Thymus (tissue), 11 donors: ENCODE data around the gene PSMD7. TPM values are rescaled to one million over a fixed set of nuclear protein-coding genes. Genes with fewer than 3 reads are reported as not detected.

ENCODE experiments used
- DNase-seq, 9 donors: peaks; one replicate each; pipeline ENCODE4 v3.0.0-alpha.2; 2013; ENCODE audit warnings: low spot score in 9 of 9, low read depth in 6 of 9, missing footprints in 1 of 9
- H3K27ac ChIP-seq, 2 donors: one replicate each; pipeline ENCODE4 v1.5.1; 2013; ENCODE audit warnings: control low read depth in 1 of 2, low read depth in 1 of 2, low read length in 1 of 2, mild to moderate bottlenecking in 1 of 2, moderate library complexity in 1 of 2
- H3K27me3 ChIP-seq, 2 donors: one replicate each; pipeline ENCODE4 v1.5.1; 2013; ENCODE audit warnings: low read length in 1 of 2; ENCODE audit not compliant: control insufficient read depth in 2 of 2, insufficient read depth in 1 of 2
- H3K36me3 ChIP-seq, 2 donors: one replicate each; pipeline ENCODE4 v1.5.1; 2013; ENCODE audit warnings: low read length in 1 of 2, mild to moderate bottlenecking in 1 of 2, moderate library complexity in 1 of 2; ENCODE audit not compliant: control insufficient read depth in 2 of 2, insufficient read depth in 2 of 2
- H3K4me1 ChIP-seq, 2 donors: one replicate each; pipeline ENCODE4 v1.5.1; 2013; ENCODE audit warnings: low read length in 2 of 2; ENCODE audit not compliant: control insufficient read depth in 2 of 2, insufficient read depth in 2 of 2
- H3K4me3 ChIP-seq, 2 donors: one replicate each; pipeline ENCODE4 v1.5.1; 2013; ENCODE audit warnings: low read length in 2 of 2, control low read depth in 1 of 2, mild to moderate bottlenecking in 1 of 2
- H3K9me3 ChIP-seq, 2 donors: one replicate each; pipeline ENCODE4 v1.5.1; 2013; ENCODE audit warnings: low read length in 1 of 2, mild to moderate bottlenecking in 1 of 2; ENCODE audit not compliant: control insufficient read depth in 2 of 2, insufficient read depth in 1 of 2
- WGBS: extraction: QIAGEN DNeasy Blood & Tissue Kit; methylation state at CpG from one replicate; pipeline ENCODE4 v1.1.7; 2013; 5-methylcytosine and 5-hydroxymethylcytosine counted together
- polyA plus RNA-seq: library from polyadenylated mRNA; stranded (reverse); fragments of 200-250 nt; gene quantifications from one replicate; pipeline ENCODE4 v1.2.3, GENCODE V29; 2013
- total RNA-seq: library from RNA; stranded (reverse); fragments of 120-200 nt; gene quantifications from one replicate; pipeline ENCODE4 v1.2.4, GENCODE V29; 2013
- donor health status: healthy.

The PSMD7 gene
- total and polyA plus RNA-seq, 2 donors = 64.5 to 91.4 TPM

- no peak for DNase-seq
- peaks cover 0 to 3% of the 10 kb centered on the region in 2 donors for H3K4me1 ChIP-seq
- 95% methylated on average over 1 of the region's 1 CpG for WGBS
- H3K27me3 ChIP-seq = no peaks in the 10 kb centered on the region
- no peaks in the 10 kb centered on the region for H3K36me3 ChIP-seq
- H3K27ac ChIP-seq = no peak overlapping the region
- peaks cover 0 to 9% of the 10 kb centered on the region in 2 donors for H3K9me3 ChIP-seq
- H3K4me3 ChIP-seq = no peak overlapping the region
Measured at GRCh38 chr16:74281300-74281699, 15.3 kb upstream of the PSMD7 start.

- Histone ChIP-seq H3K36me3 (no peaks in the 10 kb centered on the region), H3K4me1 (no peaks in the 10 kb centered on the region), H3K9me3 (peaks cover 0 to 9% of the 10 kb centered on the region in 2 donors), H3K27me3 (no peaks in the 10 kb centered on the region), H3K27ac (no peak overlapping the region), H3K4me3 (no peak overlapping the region)
- 95% methylated on average over 4 of the region's 4 CpGs for WGBS
- DNase-seq = no peak
Measured at GRCh38 chr16:74283716-74284115, 12.9 kb upstream of the PSMD7 start.

- H3K4me3 ChIP-seq = no peak overlapping the region
- no peaks in the 10 kb centered on the region for H3K4me1 ChIP-seq
- no peaks in the 10 kb centered on the region for H3K27me3 ChIP-seq
- peaks cover 0 to 3% of the 10 kb centered on the region in 2 donors for H3K9me3 ChIP-seq
- WGBS = 98% methylated on average over 7 of the region's 7 CpGs
- no peak for DNase-seq
- H3K36me3 ChIP-seq = no peaks in the 10 kb centered on the region
- no peak overlapping the region for H3K27ac ChIP-seq
Measured at GRCh38 chr16:74288065-74288464, 8.5 kb upstream of the PSMD7 start.

- Histone ChIP-seq H3K27ac (no peak overlapping the region), H3K4me1 (peaks cover 0 to under 1% of the 10 kb centered on the region in 2 donors), H3K27me3 (no peaks in the 10 kb centered on the region), H3K9me3 (no peaks in the 10 kb centered on the region), H3K36me3 (no peaks in the 10 kb centered on the region), H3K4me3 (no peak overlapping the region)
- DNase-seq = no peak
Measured at GRCh38 chr16:74290356-74290755, 6.3 kb upstream of the PSMD7 start.

GRCh38 chr16:74291176-74291575 is 5.4 kb upstream of the PSMD7 start:
- no peak overlapping the region for H3K4me3 ChIP-seq
- WGBS = 97% methylated on average over 5 of the region's 5 CpGs
- H3K9me3 ChIP-seq = no peaks in the 10 kb centered on the region
- no peak for DNase-seq
- H3K4me1 ChIP-seq = peaks cover 0 to 6% of the 10 kb centered on the region in 2 donors
- no peak overlapping the region for H3K27ac ChIP-seq
- no peaks in the 10 kb centered on the region for H3K27me3 ChIP-seq
- H3K36me3 ChIP-seq = no peaks in the 10 kb centered on the region

- DNase-seq = no peak
- H3K4me3 ChIP-seq = no peak overlapping the region
- 98% methylated on average over 1 of the region's 1 CpG for WGBS
- H3K9me3 ChIP-seq = no peaks in the 10 kb centered on the region
- no peaks in the 10 kb centered on the region for H3K27me3 ChIP-seq
- no peak overlapping the region for H3K27ac ChIP-seq
- H3K36me3 ChIP-seq = no peaks in the 10 kb centered on the region
- peaks cover 0 to 6% of the 10 kb centered on the region in 2 donors for H3K4me1 ChIP-seq
Measured at GRCh38 chr16:74291577-74292208, 4.9 kb upstream of the PSMD7 start.

GRCh38 chr16:74296104-74296431 is 546 bp upstream of the PSMD7 start:
- H3K9me3 ChIP-seq = no peaks in the 10 kb centered on the region
- WGBS = under 1% methylated on average over 9 of the region's 9 CpGs
- no peaks in the 10 kb centered on the region for H3K27me3 ChIP-seq
- H3K4me1 ChIP-seq = peaks cover 12 to 16% of the 10 kb centered on the region in 2 donors
- H3K27ac ChIP-seq = peak overlapping the region; percentile 86 to 94
- H3K4me3 ChIP-seq = peak overlapping the region; percentile 78 to 82
- DNase-seq = peak in 1 of 9 donors; percentile 88
- peaks cover 10 to 25% of the 10 kb centered on the region in 2 donors for H3K36me3 ChIP-seq

- DNase-seq = peak in 2 of 9 donors; percentile 14 to 15
- H3K4me1 ChIP-seq = peaks cover 12 to 16% of the 10 kb centered on the region in 2 donors
- peak overlapping the region; percentile 86 to 94 for H3K27ac ChIP-seq
- WGBS = under 1% methylated on average over 27 of the region's 27 CpGs
- no peaks in the 10 kb centered on the region for H3K9me3 ChIP-seq
- no peaks in the 10 kb centered on the region for H3K27me3 ChIP-seq
- peaks cover 19 to 37% of the 10 kb centered on the region in 2 donors for H3K36me3 ChIP-seq
- peak overlapping the region; percentile 78 to 82 for H3K4me3 ChIP-seq
Measured at GRCh38 chr16:74297145-74297665, 591 bp downstream of the PSMD7 start.

GRCh38 chr16:74298104-74298503 is 1.5 kb downstream of the PSMD7 start:
- H3K9me3 ChIP-seq = no peaks in the 10 kb centered on the region
- H3K4me3 ChIP-seq = peak overlapping the region; percentile 78 to 82
- WGBS = 98% methylated on average over 2 of the region's 2 CpGs
- peaks cover 28 to 46% of the 10 kb centered on the region in 2 donors for H3K36me3 ChIP-seq
- no peak overlapping the region for H3K27ac ChIP-seq
- no peak for DNase-seq
- H3K4me1 ChIP-seq = peaks cover 12 to 16% of the 10 kb centered on the region in 2 donors
- no peaks in the 10 kb centered on the region for H3K27me3 ChIP-seq
